ENCODE results near the gene OLA1.

The OLA1 gene

DNA sequence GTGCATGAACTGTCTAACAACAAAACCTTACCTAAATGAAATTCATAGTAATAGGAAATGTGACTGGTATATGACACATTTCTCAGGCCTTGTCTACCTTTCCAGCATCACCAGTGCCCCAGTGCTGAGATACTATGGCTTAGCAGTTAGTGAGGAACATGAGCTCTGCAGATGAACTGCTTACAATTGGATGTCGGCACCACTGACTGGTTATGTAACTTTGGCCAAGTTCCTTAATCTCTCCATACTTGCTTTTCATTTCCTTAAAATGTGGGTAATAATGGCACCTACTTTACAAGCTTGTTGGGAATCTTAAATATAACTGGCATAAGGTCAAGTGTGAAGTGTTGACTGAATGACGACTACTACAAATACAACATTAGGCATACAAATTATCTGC is 136.3 kb downstream of the OLA1 start:
- DNase-seq = no peak

DNA sequence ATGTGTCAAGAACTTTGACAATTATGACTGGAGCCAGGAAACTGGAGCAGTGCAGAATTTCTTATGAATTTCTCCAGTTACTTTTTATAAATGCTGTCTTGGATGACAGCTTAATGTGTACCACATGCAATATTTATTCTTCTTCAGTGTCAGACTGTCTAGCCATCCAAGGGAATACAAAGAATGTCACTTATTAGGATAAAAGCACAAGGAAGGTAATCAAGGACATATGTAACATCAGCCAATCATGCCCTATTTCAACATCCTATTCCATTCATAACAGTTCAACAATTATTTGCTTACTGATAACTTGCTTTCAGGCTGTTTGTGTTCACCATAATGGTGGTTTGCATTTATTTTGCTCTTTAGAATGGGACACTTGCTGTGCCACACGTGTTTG is 139.8 kb downstream of the OLA1 start:
- no peak for DNase-seq

DNA sequence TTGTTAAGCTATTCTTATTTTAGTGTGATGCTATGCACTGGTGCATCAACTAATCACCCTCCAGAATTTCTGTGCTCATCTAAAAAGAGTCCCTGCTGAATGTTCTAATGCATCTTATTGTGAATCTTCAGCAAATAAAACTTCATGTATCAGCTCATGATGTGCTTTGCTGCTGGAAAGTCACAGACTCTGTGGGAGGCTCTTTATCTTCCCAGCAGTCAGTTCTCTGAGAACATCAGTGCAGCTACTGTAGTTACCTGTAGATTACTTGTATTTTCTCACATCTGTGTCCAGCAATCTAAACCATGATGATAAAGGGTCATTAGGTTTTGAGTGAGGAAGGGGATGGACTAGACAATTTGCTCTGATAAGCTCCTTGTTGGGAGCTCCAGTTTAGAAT is 141.6 kb downstream of the OLA1 start:
- DNase-seq = no peak

DNA sequence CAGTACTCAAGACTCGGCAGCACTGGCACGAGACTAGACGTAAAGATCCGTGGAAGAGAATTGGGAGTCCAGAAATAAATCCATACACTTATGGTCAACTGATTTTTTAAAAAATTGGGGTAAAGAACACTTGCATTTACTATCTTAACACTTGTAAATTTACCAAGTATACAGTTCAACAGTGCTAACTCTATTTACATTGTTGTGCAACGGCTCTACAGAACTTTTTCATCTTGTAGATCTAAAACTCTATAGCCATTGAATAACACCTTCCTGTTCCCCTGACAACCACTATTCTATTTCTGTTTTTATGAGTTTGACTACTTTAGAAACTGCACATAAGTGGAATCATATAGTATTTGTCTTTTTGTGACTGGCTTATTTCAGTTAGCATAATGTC is 153.8 kb downstream of the OLA1 start:
- DNase-seq = no peak

DNA sequence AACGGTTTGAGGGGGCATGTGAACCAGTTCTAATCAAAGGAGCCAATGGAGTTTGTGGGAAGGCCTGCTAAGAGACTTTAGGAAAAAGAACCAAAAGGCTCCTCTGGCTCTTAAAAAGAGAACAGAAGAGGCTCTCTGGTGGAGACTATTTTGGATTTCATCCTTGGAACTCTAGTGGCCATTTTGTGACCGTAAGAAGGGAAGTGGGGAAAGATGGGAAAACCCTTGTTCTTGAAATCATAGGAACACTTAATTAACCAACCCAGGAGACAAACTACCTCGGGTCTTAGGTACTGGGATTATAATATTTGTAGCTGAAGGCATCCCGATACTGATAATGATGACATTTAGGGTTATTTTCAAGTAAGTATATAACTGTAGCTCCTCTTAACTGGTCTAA is 157.9 kb downstream of the OLA1 start:
- DNase-seq = no peak

DNA sequence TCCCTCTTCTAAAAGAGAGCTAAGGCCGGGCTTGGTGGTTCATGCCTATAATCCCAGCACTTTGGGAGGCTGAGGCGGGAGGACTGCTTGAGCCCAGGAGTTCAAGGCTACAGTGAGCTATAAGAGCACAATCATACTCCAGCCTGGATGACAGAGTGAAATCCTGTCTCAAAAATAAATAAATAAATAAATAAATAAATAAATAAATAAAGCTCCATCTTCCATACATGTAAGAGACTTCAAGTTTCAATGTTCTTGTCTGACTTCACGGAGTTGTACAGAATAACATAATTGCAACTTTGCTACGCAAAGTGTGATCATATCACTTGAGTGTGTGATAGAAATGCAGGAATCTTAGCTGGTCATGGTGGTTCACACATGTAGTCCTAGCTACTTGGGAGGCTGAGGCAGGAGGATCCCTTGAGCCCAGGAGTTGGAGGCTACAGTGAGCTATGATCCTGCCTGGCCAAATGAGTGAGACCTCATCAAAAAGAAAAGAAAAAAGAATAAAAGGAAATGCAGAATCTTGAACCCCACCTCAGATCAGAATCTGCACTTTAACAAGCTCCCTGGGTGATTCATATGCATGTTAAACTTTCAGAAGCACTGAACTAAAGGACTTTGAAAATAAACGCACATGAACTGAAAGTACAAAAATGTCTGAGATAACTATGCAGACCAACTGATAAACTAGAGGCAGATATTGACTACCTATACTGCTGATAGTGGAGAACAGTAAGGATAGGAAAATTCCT is 159.4 kb downstream of the OLA1 start:
- no peak for DNase-seq

DNA sequence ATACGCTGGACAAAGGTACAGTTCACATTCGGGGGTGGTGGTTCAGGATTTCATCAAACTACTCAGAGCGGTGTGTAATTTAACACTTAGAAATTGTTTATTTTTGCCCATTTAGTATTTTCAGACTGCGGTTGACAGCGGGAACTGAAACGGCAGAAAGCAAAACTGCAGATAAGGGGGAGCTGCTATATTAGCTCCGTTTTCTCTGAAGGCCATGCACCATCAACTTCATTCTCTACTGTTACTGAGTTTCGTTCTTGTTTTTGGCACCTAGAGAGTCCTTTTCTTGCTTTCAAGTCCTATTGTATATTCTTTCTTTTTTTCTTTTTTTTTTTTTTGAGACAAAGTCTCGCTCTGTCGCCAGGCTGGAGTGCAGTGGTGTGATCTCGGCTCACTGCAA is 161.6 kb downstream of the OLA1 start:
- DNase-seq = no peak

DNA sequence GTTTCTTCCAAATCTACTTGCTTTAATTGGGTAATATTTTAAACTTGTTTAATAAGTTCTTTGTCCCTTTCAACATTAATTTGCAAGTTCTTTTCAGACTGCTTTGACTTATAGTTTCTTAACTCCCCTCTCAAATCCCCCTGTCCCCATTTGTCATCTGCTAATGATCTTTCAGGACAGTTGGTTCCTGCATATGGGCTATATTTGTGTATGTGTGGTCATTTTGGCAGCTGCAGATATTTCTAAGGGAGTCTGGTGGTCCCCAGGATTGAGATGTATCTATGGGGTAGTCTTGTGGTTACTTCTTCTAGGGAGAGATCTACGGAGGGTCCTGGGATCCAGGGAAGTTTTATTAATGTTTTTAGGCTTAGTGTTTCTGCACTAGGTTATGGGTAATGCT is 162.6 kb downstream of the OLA1 start:
- DNase-seq = no peak

DNA sequence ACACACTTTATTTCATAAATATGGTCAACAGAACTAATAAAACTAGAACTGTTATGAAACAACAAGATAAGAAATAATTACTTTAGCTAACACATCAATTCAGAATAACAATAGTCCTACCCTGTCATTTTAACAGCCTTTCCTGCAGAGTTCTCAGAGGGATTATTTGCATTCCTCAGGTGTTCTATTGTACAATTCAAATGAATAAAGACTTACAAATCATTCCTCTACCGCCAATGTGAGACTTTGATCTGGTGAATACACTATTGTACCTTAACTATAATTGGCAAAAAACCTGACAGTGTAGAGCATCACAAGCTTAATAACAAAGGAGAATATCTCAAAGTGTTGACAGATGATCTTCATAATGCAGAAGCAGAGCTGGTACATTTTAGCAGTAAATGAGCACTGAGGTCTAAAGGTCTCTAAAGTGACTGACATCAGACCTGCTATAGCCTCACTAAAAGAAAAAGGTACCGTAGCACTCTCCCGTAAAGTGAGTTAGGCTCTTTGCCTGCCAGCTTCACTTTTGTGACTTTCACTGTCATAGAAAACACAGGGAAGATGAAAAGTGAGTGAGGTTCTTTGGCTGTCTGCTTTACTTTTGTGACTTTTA is 164.4 kb downstream of the OLA1 start:
- no peak for DNase-seq

DNA sequence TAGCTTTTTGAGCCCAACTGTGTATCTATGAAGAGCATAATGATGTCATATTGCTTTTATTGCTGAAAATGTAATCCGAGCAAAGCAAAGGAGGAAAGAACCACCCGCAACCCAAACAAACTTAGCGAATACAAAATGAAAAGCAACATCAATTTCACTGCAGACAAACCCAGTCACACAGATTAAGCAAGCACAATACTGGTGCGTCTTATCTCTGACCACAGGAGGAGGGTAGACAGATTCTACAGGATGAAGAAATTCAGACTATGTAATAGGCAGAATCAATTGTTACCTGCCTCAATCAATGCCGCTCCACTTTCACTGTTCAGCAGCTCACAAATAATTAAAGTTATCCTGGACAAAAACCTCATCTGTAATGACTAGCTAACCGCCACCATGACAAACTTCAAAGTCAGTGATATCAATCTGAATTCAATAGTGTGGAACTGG is 167.6 kb downstream of the OLA1 start:
- DNase-seq = no peak

DNA sequence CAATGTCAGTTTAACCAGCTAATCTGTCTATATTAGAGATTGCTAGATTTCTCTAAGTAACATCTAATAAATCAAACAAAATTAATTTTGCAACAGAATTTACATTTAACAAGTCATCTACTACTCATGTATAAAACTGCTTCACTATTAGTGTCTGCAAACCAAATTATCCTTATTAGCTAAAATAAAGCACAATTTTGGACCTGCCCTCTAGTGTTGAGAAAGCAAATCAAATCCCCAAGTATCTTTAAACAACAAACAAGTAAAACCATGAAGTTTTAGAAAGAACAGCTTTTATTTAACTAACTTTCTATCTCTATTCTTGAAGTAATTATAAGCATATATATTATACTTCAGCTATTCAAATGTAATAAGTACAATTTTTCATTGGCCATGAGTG is 170.1 kb downstream of the OLA1 start:
- no peak for DNase-seq

DNA sequence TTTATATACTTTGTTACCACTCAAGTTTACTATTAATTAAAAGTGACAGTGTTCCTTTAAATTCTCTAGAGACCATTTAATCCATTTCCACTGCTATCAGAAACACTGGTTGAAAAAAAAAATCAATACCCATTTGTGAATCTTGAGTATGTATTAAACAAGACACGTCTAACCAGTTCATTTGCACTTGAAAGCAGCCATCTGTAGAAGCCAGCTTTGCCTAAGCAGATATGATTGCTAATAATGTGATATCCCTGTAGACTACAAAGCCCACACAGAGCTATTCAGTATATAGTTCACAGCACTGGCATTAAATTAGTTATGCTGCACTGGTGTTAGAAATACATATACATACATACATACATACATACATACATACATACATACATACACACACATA is 171.4 kb downstream of the OLA1 start:
- no peak for DNase-seq

DNA sequence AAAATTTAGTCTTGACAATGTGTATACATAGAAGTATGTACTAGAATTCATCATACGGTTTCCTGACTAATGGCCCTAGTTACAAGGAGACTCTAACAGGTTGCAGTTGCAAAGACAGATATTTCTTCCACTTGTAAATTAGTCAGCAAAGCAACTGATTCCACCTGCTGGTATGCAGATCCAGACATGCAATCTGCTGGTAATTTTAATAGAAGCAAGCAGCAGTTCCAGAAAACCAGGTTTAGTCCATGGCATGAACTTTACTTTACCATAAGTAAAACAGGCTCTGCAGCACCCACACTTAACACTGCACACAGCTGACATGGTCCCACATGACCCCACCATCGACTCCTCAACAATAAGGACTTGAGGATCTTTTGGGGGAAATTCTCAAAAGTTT is 172.3 kb downstream of the OLA1 start:
- no peak for DNase-seq

DNA sequence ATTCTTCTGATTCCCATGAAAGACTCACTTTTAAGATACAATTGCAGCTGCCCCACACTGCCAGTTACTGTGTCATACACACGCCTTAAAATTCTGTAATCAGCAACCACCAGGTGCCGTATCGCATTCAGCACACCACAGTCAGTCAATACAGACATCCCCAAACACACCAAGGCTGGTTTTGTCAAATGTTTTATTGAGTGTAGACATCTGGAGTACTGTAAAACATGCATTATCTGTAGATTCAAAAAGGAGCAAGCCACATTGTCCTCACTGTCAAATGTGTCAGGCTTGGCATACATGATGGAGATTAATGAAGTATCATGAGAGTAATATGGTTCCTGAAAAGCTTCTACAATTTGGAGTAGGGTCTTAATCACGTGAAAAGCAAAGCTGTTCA is 173.5 kb downstream of the OLA1 start:
- DNase-seq = no peak

DNA sequence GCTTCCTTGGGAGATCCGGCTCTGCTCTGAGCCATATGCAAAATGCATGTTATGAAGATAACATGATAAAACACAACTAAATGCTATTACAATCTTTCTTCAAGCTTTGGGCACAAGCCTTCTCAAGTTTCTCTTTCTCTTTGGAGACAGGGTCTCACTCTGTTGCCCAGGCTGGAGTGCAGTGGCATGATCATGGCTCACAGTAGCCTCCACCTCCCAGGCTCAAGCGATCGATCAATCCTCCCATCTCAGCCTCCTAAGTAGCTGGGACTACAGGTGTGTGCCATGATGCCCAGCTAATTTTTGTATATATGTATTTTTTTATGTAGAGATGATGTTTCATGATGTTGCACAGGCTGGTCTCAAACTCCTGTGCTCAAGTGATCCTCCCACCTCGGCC is 175.5 kb downstream of the OLA1 start:
- DNase-seq = no peak

DNA sequence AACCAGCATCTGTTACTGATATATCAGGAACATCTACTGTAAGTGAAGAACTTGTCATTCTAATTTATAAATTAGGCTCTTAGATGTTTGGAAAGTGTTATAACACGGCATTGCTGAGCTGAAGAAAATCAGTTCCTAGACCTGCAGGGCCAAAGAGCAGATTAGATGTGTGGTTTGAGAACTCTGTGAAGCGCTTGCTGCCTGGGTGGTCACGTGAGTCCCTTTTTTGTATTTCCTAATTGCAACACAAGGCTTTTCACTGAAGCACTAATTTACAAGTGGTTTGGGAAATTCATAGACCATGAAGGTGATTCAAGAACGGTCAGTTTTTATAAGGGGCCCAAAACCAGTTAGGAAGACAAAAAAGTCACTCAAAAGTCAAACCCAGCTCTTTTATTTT is 176.3 kb downstream of the OLA1 start:
- DNase-seq = no peak

DNA sequence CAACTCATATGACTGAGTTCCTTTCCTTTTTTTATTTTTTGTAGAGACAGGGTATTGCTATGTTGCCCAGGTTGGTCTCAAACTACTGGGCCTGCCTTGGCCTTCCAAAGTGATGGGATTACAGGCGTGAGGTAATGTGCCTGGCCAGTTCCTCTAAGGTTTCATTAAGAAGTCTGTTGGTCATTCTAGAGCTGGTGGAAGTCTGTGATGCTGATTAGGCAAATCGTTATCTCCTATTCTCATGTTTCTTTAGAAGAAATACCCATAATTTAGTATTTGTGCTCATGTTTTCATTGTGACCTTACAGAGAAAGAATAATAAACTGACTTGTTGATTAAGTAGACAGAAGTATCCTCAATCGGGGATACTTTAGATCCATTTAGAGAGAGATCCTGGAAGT is 177.0 kb downstream of the OLA1 start:
- no peak for DNase-seq

DNA sequence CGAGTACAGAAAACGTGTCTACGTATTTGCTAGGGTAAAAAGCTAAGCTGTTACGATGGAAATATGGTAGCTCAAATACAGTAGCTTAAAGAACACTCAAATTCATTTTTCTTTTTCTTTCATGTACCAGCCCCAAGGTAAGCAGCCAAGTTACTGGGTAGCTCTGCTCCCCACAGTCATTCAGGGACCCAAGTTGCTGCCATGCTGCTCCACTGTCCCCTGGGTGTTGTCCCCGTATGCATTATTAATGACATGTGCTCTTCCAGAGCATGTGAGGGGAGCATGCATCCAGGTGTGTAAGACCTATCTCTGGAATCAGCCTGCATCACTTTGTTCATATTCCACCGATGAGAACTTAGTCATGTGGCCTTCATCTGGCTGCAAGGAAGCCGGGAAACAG is 178.1 kb downstream of the OLA1 start:
- DNase-seq = no peak

DNA sequence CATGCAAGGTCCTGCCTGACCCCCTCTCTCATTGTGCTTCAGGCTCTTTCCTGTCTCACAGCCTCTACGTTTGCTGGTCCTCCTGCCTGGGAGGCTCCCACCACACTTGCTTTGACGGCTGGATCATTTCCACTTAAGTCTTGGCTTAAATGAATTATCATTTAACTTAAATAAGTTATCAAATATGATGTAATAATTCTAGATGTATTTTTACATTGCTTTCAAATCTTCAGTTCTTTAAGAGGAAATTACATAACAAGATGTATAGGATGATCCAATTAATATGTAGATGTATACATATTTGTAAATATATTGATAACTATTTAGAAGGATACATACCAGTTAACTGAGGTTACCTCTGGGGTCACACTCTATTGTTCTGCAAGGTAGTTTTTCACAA is 180.5 kb downstream of the OLA1 start:
- DNase-seq = no peak

DNA sequence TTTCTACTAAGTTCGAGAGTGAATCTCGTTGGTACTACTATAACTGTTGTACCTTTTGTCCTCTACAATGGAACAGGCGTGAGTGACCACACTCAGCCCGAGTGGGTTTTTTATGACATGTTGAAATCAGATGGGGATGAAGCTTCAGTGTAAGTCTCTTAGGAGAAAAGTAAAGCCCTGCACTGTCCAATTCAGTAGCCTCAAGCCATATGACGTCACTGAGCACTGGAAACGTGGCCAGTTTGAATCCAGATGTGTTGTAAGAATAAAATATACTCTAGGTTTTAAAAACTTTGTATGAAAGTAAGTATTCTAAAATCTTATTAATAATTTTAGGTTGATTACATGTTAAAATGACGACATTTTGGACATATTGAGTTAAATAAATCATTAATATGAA is 181.5 kb downstream of the OLA1 start:
- no peak for DNase-seq

DNA sequence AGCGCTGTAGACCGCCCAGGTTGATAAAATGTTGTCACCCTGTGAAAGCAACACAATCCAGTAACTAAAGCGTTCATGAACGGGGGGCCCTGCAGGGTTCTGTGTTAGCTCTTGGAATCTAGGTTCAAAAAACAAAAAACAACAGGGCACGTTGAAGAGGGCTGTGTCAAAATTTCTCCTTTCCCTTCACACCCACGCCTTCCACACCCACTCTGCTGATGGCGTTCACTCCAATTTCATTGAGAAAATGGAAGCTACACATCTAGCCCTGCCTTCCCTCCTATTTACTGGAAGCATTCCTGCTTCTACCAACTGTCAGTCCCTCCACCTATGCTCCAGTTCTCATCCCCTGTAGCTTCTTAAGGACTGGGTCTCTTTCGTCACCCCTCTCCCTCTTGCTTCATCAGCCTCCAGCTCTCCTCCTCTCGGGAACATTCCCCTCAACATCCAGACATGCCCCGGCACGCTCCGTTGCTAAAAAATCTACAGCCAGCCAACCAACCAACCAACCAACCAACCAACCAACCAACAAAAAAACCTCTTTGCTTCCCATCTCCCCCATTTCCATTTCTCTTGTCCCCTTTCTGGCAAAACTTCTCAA is 184.7 kb downstream of the OLA1 start:
- no peak for DNase-seq

DNA sequence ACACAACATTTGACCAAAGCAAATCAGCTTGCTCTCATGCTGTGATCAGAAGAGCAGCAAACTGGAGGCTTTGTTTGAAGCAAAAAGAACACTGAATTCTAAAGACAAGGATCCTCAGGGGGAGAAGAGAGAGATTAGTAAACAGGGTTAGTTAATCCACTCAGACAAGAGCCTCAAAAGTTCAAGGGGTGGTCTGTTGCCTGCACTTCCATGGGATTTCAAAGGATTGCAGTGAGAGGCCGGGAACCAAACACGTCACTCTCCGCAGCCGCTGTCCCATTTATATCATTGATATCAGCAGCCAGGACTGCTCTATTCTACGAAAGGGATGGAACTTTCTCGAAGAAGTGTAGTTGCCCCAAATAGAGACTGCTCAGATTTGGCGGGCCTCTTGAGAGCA is 185.4 kb downstream of the OLA1 start:
- DNase-seq = no peak

DNA sequence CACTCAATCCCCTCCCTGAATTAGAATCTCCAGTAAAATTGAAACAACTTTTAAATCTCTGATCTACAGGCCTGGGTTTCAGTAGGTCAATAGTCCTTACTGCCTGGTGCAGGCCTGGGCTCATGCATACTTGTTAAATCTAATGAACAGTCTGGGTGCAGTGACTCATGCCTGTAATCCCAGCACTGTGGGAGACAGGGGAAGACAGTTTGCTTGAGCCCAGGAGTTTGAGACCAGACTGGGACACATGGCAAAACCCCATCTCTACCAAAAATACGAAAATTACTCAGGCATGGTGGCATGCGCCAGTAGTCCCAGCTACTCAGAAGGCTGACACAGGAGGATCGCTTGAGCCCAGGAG is 188.5 kb downstream of the OLA1 start:
- DNase-seq = no peak

DNA sequence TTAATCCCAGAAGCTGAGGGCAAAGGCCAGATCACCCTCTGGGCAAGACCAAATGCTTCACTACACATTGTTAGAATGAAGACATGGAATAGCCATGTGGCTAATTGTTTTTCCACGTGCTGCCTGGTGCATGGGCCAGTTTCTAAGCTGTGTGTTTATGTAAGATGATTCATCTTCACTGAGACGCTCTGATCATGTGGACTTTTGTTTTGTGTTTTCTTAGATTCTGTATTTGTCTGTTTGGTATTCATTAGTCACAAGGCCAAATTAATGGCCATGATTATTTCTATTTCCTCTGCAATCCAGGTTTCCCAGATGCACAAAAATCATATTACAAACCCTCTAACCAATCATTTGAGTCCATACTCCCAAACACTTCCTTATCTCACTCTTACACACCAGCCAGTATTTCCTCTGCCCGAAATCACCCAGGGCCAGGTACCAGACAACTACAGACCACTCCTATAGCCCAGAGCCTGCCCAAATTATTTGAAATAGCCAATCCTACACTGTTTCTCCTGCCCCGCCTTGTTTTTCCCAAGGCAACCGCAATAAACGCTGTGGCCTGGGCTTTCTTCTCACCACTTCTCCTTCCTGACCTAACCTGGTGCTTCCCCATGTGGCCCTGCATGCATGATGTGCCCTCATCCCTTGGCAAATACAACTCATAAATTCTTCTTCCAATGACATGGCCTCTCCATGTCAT is 189.0 kb downstream of the OLA1 start:
- no peak for DNase-seq

Measured in activated gamma-delta T cell (primary cell).